H9 (cell line): ENCODE measurements around the gene RLN3. TPM values are rescaled to one million over a fixed set of nuclear protein-coding genes. Genes with fewer than 3 reads are reported as not detected.

Experiments
- DNase-seq: peaks from one replicate; pipeline ENCODE4 v3.0.0-alpha.2; 2017
- H2AFZ ChIP-seq: one replicate; pipeline ENCODE4 v1.6.1; 2013; ENCODE audit warnings: mild to moderate bottlenecking, low read length, control low read depth, moderate library complexity
- H2AK5ac ChIP-seq: 2 replicates; pipeline ENCODE4 v1.6.1; 2013; ENCODE audit warnings: low read length, control low read depth, mixed read lengths; ENCODE audit not compliant: insufficient read length
- H2BK120ac ChIP-seq: one replicate; pipeline ENCODE4 v1.6.1; 2013; ENCODE audit warnings: low read depth, mild to moderate bottlenecking, low read length, control low read depth, inconsistent platforms; ENCODE audit not compliant: poor library complexity, severe bottlenecking
- H2BK12ac ChIP-seq: 2 replicates; pipeline ENCODE4 v1.6.1; 2013; ENCODE audit warnings: low read length, control low read depth, mixed read lengths, low read depth; ENCODE audit not compliant: insufficient read length
- H2BK15ac ChIP-seq: 2 replicates; pipeline ENCODE4 v1.6.1; 2013; ENCODE audit warnings: low read depth, low read length, control low read depth
- H2BK20ac ChIP-seq: one replicate; pipeline ENCODE4 v1.6.1; 2013; ENCODE audit warnings: low read depth, mild to moderate bottlenecking, low read length, control low read depth, inconsistent platforms; ENCODE audit not compliant: poor library complexity, severe bottlenecking
- H2BK5ac ChIP-seq: 2 replicates; pipeline ENCODE4 v1.6.1; 2013; ENCODE audit warnings: low read length, control low read depth, mixed read lengths; ENCODE audit not compliant: insufficient read length
- H3K14ac ChIP-seq: 2 replicates; pipeline ENCODE4 v1.6.1; 2013; ENCODE audit warnings: low read length, control low read depth; ENCODE audit not compliant: insufficient read depth
- H3K18ac ChIP-seq: 2 replicates; pipeline ENCODE4 v1.6.1; 2013; ENCODE audit warnings: low read depth, mild to moderate bottlenecking, mixed read lengths, low read length, control low read depth; ENCODE audit not compliant: insufficient read length
- H3K23ac ChIP-seq: 2 replicates; pipeline ENCODE4 v1.6.1; 2013; ENCODE audit warnings: low read length, control low read depth, mixed read lengths, low read depth; ENCODE audit not compliant: insufficient read length
- H3K23me2 ChIP-seq: 2 replicates; pipeline ENCODE4 v1.6.1; 2013; ENCODE audit warnings: low read depth, mild to moderate bottlenecking, mixed read lengths, low read length, control low read depth; ENCODE audit not compliant: insufficient read length, poor library complexity, severe bottlenecking
- H3K27ac ChIP-seq: 2 replicates; pipeline ENCODE4 v1.5.1; 2013; ENCODE audit warnings: low read length, control low read depth, mixed read lengths, low read depth; ENCODE audit not compliant: insufficient read length
- H3K27me3 ChIP-seq: 2 replicates; pipeline ENCODE4 v1.6.1; 2013; ENCODE audit warnings: low read length, control low read depth, inconsistent platforms; ENCODE audit not compliant: insufficient read depth
- H3K4ac ChIP-seq: 2 replicates; pipeline ENCODE4 v1.6.1; 2013; ENCODE audit warnings: low read depth, mild to moderate bottlenecking, control low read depth, inconsistent platforms, low read length, moderate library complexity
- H3K4me1 ChIP-seq: 2 replicates; pipeline ENCODE4 v1.6.1; 2013; ENCODE audit warnings: low read length, control low read depth, inconsistent platforms; ENCODE audit not compliant: insufficient read depth
- H3K4me2 ChIP-seq: 2 replicates; pipeline ENCODE4 v1.6.1; 2013; ENCODE audit warnings: low read length, control low read depth, mixed read lengths; ENCODE audit not compliant: insufficient read length, insufficient read depth
- H3K56ac ChIP-seq: 2 replicates; pipeline ENCODE4 v1.6.1; 2013; ENCODE audit warnings: low read depth, mild to moderate bottlenecking, mixed read lengths, low read length, control low read depth; ENCODE audit not compliant: insufficient read length
- H3K79me1 ChIP-seq: 2 replicates; pipeline ENCODE4 v1.6.1; 2013; ENCODE audit warnings: low read depth, mild to moderate bottlenecking, moderate library complexity, low read length, control low read depth, inconsistent platforms; ENCODE audit not compliant: insufficient read depth, poor library complexity, severe bottlenecking
- H3K79me2 ChIP-seq: 2 replicates; pipeline ENCODE4 v1.6.1; 2013; ENCODE audit warnings: low read length, control low read depth, inconsistent platforms; ENCODE audit not compliant: insufficient read depth
- H3K9ac ChIP-seq: 2 replicates; pipeline ENCODE4 v1.6.1; 2013; ENCODE audit warnings: low read length, control low read depth, mixed read lengths; ENCODE audit not compliant: insufficient read length; ENCODE audit errors: extremely low read depth
- H3K9me3 ChIP-seq: one replicate; pipeline ENCODE4 v1.6.1; 2013; ENCODE audit warnings: low read depth, low read length, inconsistent platforms; ENCODE audit not compliant: control insufficient read depth
- H3T11ph ChIP-seq: one replicate; pipeline ENCODE4 v1.6.1; 2013; ENCODE audit warnings: mild to moderate bottlenecking, low read length, control low read depth, inconsistent platforms
- H4K20me1 ChIP-seq: one replicate; pipeline ENCODE4 v1.6.1; 2013; ENCODE audit not compliant: control insufficient read depth, insufficient read length, insufficient read depth
- H4K5ac ChIP-seq: 2 replicates; pipeline ENCODE4 v1.6.1; 2013; ENCODE audit warnings: low read depth, mild to moderate bottlenecking, mixed read lengths, low read length, control low read depth; ENCODE audit not compliant: insufficient read length
- H4K8ac ChIP-seq: replicated peaks from 2 replicates; pipeline ENCODE4 v1.6.1; 2013; ENCODE audit warnings: low read length, control low read depth, mixed read lengths, low read depth; ENCODE audit not compliant: insufficient read length
- H4K91ac ChIP-seq: 2 replicates; pipeline ENCODE4 v1.6.1; 2013; ENCODE audit warnings: low read depth, mild to moderate bottlenecking, moderate library complexity, mixed read lengths, low read length, control low read depth; ENCODE audit not compliant: insufficient read length
- H3K27ac Mint-ChIP-seq, 3 experiments: 2 replicates in 2 of 3; 3 replicates in 1 of 3; pipeline ENCODE4 v1.8.0; 2020 to 2021; ENCODE audit warnings: mixed read lengths in 3 of 3, mild to moderate bottlenecking in 1 of 3, moderate library complexity in 1 of 3
- H3K27me3 Mint-ChIP-seq: 2 replicates; pipeline ENCODE4 v1.8.0; 2021; ENCODE audit warnings: low read depth, mild to moderate bottlenecking, moderate library complexity, mixed read lengths
- H3K36me3 Mint-ChIP-seq, 3 experiments: 2 replicates in 2 of 3; 3 replicates in 1 of 3; pipeline ENCODE4 v1.8.0; 2020 to 2021; ENCODE audit warnings: low read depth in 3 of 3, mixed read lengths in 3 of 3; ENCODE audit not compliant: insufficient read depth in 1 of 3
- H3K4me1 Mint-ChIP-seq, 2 experiments: 2 replicates each; pipeline ENCODE4 v1.8.0; 2020; ENCODE audit warnings: mixed read lengths in 2 of 2
- H3K4me3 Mint-ChIP-seq, 2 experiments: 2 replicates in 1 of 2; 3 replicates in 1 of 2; pipeline ENCODE4 v1.8.0; 2020 to 2021; ENCODE audit warnings: mild to moderate bottlenecking in 2 of 2, mixed read lengths in 2 of 2, moderate library complexity in 1 of 2
- H3K9me3 Mint-ChIP-seq, 2 experiments: 2 replicates in 1 of 2; 3 replicates in 1 of 2; pipeline ENCODE4 v1.8.0; 2020; ENCODE audit warnings: mild to moderate bottlenecking in 2 of 2, mixed read lengths in 2 of 2, moderate library complexity in 1 of 2
- WGBS: extraction: QIAGEN DNeasy Blood & Tissue Kit; methylation state at CpG from one replicate; pipeline ENCODE4 v1.1.7; 2013; ENCODE audit warnings: missing lambda C conversion rate, low lambda C conversion rate, mixed read lengths; ENCODE audit not compliant: insufficient read length; ENCODE audit errors: extremely low coverage; 5-methylcytosine and 5-hydroxymethylcytosine counted together
- total RNA-seq: library from RNA; stranded (reverse); gene quantifications from 2 replicates; pipeline ENCODE4 v1.2.1, GENCODE V29; 2021
- TF ChIP-seq, protein P1 (sequence below): fragments of 200-600 bp; sonication (generic); conservative IDR thresholded peaks from 3 replicates; pipeline ENCODE4 v1.8.0; 2021; ENCODE audit warnings: antibody characterized with exemption, mild to moderate bottlenecking

The RLN3 gene
- total RNA-seq, 1 experiment from 2014 or later: not detected

DNA sequence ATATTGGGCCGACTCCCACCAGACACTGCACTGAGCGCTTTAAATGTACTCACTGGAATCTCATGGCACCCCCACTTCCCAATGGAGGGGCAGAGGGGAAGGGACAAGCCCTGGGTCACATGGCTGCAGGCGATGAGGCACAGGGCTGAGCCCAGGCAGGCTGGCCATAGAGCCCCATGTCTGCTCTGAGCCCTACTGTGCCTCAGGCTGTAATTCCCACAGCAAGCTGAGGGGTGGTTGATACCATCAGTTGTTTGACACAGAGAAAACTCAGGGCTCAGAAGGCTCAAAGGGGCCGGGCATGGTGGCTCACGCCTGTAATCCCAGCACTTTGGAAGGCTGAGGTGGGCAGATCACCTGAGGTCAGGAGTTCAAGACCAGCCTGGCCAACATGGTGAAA is 46.9 kb upstream of the RLN3 start:
- H3K9me3 ChIP-seq: no peaks in the 10 kb centered on the region
- H4K91ac ChIP-seq: no peak overlapping the region
- no peak overlapping the region for H4K5ac ChIP-seq
- Mint-ChIP-seq H3K4me1 (peaks cover 24 to 36% of the 10 kb centered on the region in 2 experiments), H3K36me3 (peaks cover 0 to 6% (median 6%) of the 10 kb centered on the region in 3 experiments; a peak in 4 of 7 replicates), H3K27ac (no peak overlapping the region), H3K4me3 (no peak overlapping the region; a peak in 1 of 5 replicates), H3K9me3 (no peaks in the 10 kb centered on the region; a peak in 1 of 5 replicates), H3K27me3 (no peaks in the 10 kb centered on the region)
- no peak overlapping the region for H3K27ac ChIP-seq
- H3K9ac ChIP-seq: no peak overlapping the region
- H3K18ac ChIP-seq: no peak overlapping the region
- H3K27me3 ChIP-seq: no peaks in the 10 kb centered on the region
- TF ChIP-seq, protein P1, sequence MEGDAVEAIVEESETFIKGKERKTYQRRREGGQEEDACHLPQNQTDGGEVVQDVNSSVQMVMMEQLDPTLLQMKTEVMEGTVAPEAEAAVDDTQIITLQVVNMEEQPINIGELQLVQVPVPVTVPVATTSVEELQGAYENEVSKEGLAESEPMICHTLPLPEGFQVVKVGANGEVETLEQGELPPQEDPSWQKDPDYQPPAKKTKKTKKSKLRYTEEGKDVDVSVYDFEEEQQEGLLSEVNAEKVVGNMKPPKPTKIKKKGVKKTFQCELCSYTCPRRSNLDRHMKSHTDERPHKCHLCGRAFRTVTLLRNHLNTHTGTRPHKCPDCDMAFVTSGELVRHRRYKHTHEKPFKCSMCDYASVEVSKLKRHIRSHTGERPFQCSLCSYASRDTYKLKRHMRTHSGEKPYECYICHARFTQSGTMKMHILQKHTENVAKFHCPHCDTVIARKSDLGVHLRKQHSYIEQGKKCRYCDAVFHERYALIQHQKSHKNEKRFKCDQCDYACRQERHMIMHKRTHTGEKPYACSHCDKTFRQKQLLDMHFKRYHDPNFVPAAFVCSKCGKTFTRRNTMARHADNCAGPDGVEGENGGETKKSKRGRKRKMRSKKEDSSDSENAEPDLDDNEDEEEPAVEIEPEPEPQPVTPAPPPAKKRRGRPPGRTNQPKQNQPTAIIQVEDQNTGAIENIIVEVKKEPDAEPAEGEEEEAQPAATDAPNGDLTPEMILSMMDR: no peak
- H2AFZ ChIP-seq: no peak overlapping the region
- H2BK5ac ChIP-seq: no peak overlapping the region
- H3K4ac ChIP-seq: no peak overlapping the region
- whole genome bisulfite sequencing: no CpG with 5 or more reads among the region's 5 CpGs
- H3K79me2 ChIP-seq: no peaks in the 10 kb centered on the region
- H2BK12ac ChIP-seq: no peak overlapping the region
- no peak overlapping the region for H3K4me2 ChIP-seq
- no peak for DNase-seq
- H3K56ac ChIP-seq: no peak overlapping the region
- H2AK5ac ChIP-seq: no peak overlapping the region
- H2BK120ac ChIP-seq: no peak overlapping the region
- H4K20me1 ChIP-seq: no peaks in the 10 kb centered on the region
- H2BK20ac ChIP-seq: no peak overlapping the region
- no peak overlapping the region for H3K14ac ChIP-seq
- H3T11ph ChIP-seq: no peak overlapping the region
- H3K4me1 ChIP-seq: peaks cover 3% of the 10 kb centered on the region; the same call in 1 of the 2 replicates
- no peak overlapping the region for H3K23ac ChIP-seq
- H4K8ac ChIP-seq: no peak overlapping the region
- H3K23me2 ChIP-seq: no peaks in the 10 kb centered on the region
- no peak overlapping the region for H2BK15ac ChIP-seq
- no peaks in the 10 kb centered on the region for H3K79me1 ChIP-seq
